Peyer's patch (tissue), 4 donors: Measurements from ENCODE around the gene CLTCL1. TPM values are rescaled to one million over a fixed set of nuclear protein-coding genes. Genes with fewer than 3 reads are reported as not detected.

Source experiments
- DNase-seq, 3 donors: peaks; one replicate each; pipeline ENCODE4 v3.0.0-alpha.2; 2017 to 2019
- H3K27ac ChIP-seq, 4 donors: fragments of 200-600 bp; sonication (generic); one replicate each; pipeline ENCODE4 v1.5.1; 2016 to 2019
- H3K27me3 ChIP-seq, 2 donors: fragments of 200-600 bp; sonication (generic); one replicate each; pipeline ENCODE4 v1.5.1; 2019
- H3K36me3 ChIP-seq, 3 donors: fragments of 200-600 bp; sonication (generic); one replicate each; pipeline ENCODE4 v1.5.1; 2016 to 2019
- H3K4me1 ChIP-seq, 4 donors: fragments of 200-600 bp; sonication (generic); one replicate each; pipeline ENCODE4 v1.5.1; 2016 to 2019
- H3K4me3 ChIP-seq, 4 donors: fragments of 200-600 bp; sonication (generic); 1 replicate in 3 of 4; 2 replicates in 1 of 4; pipeline ENCODE4 v1.5.1; 2016 to 2019; ENCODE audit warnings: mild to moderate bottlenecking in 1 of 4
- H3K9me3 ChIP-seq, 4 donors: fragments of 200-600 bp; sonication (generic); one replicate each; pipeline ENCODE4 v1.5.1; 2016 to 2019; ENCODE audit warnings: mild to moderate bottlenecking in 1 of 4
- CTCF ChIP-seq, 6 experiments: fragments of 450-650 bp in 4 of 6; fragments of 200-600 bp in 2 of 6; sonication (generic) in 1 of 6; IDR thresholded peaks; one replicate each; pipeline ENCODE4 v1.5.1; 2017 to 2019; ENCODE audit warnings: antibody characterized with exemption in 6 of 6, mild to moderate bottlenecking in 3 of 6, moderate library complexity in 1 of 6
- POLR2A ChIP-seq, 2 donors: fragments of 450-650 bp; IDR thresholded peaks; one replicate each; pipeline ENCODE4 v1.5.1; 2017; ENCODE audit warnings: antibody characterized with exemption in 2 of 2, mild to moderate bottlenecking in 2 of 2, moderate library complexity in 2 of 2
- total RNA-seq, 4 donors: library from RNA; depleted of rRNA; stranded (reverse); fragments of >200 nt; gene quantifications; one replicate each; pipeline ENCODE4 v1.1.0, GENCODE V29; 2016

CLTCL1 gene
- total RNA-seq, 4 donors from 2014 or later: 0.47 to 3.9 (median 3.0) TPM

DNA sequence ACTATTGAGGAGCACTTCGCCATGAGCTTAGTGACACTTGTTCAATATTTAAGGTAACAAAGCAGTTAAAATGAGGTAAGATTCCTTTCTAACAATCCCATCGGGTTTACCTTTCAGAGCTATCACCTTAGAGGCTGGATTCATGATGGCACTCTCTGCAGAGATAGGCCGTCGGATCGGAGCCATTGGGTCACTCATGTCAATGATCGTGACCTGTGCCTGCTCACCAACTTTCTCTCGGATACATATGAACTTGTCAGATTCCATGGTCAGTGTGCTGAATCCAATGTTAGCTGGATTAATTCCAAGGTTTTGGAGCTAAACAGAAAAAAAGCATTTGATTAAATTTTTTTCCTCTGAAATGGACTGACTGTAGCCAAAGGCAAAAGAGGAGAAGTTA lies 16.0 kb downstream of the CLTCL1 start:
- no peak for TF ChIP-seq CTCF (IDR thresholded peaks at IDR 0.05)
- TF ChIP-seq POLR2A (IDR thresholded peaks at IDR 0.05): no peak
- no peak for DNase-seq
- Histone ChIP-seq H3K4me3 (no peak overlapping the region), H3K27ac (no peak overlapping the region), H3K9me3 (no peaks in the 10 kb centered on the region), H3K27me3 (no peaks in the 10 kb centered on the region), H3K4me1 (no peaks in the 10 kb centered on the region), H3K36me3 (no peaks in the 10 kb centered on the region)

DNA sequence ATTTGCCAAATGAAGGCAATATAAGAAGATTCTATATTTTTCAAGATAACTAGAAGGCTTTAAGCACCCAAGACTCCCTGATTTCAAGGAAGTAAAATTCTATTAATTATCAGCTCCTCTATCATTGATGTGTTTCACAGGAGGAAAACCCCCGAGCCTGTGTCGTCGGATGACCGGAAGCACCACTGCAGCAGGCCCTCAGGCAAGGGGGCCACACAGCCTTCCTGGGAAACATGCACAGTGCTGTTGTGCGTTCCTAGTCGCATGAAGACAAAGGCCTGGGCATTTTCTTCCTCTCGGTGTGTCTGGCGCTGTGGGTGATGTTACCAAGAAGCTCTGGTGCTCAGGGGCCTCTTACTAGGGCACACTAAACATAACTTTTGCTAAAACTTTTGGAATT lies 16.4 kb downstream of the CLTCL1 start:
- no peak for DNase-seq
- Histone ChIP-seq H3K4me1 (no peaks in the 10 kb centered on the region), H3K27me3 (no peaks in the 10 kb centered on the region), H3K36me3 (no peaks in the 10 kb centered on the region), H3K9me3 (no peaks in the 10 kb centered on the region), H3K27ac (no peak overlapping the region), H3K4me3 (no peak overlapping the region)
- TF ChIP-seq POLR2A (IDR thresholded peaks at IDR 0.05): no peak
- TF ChIP-seq CTCF (IDR thresholded peaks at IDR 0.05): no peak

DNA sequence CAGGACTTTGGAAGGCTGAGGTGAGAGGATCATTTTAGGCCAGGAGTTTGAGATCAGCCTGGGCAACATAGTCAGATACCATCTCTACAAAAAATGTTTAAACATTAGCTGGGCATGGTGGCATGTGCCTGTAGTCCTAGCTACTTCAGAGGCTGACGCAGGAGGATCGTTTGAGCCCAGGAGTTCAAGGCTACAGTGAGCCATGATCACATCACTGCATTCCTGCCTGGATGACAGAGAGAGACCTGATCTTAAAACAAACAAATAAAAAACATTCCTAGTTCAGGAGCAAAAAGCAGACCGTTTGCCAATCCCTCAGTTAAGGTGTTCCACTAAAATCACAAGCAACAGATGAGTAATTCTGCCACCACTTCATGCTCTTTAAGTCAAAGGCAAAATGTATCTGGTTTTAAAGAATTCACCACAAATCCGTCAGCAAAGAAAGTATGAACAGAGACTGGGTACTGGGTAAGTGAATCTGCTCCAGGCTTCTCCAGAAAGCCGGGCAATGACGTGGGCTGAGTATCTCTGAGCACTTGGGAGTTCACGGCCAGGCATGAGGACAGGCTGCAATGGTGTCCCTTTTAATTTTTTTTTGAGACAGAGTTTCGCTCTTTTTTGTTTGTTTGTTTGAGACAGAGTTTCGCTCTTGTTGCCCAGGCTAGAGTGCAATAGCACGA lies 19.5 kb downstream of the CLTCL1 start:
- Histone ChIP-seq H3K36me3 (no peaks in the 10 kb centered on the region), H3K4me3 (no peak overlapping the region), H3K27me3 (no peaks in the 10 kb centered on the region), H3K4me1 (no peaks in the 10 kb centered on the region), H3K27ac (no peak overlapping the region), H3K9me3 (no peaks in the 10 kb centered on the region)
- TF ChIP-seq POLR2A (IDR thresholded peaks at IDR 0.05): no peak
- no peak for DNase-seq

DNA sequence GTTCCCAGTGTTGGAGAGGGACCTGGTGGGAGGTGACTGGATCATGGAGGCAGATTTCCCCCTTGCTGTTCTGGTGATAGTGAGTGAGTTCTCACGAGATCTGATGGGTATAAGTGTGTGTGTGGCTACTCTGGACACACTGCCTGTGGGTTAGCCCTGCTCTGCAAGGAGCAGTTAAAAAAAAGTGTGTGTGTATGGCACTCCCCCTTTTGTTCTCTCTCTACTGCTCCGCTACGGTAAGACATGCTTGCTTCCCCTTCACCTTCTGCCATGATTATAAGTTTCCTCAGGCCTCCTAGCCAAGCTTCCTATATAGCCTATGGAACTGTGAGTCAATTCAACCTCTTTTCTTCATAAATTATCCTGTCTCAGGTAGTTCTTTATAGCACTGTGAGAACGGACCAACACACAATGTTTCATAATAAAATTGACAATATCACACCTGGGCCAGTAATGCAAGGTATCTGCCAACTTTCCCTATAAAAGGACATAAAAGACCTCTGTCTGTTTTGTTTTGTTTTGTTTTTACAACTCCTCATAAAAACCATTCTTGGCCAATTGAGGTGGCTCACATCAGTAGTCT lies 20.2 kb downstream of the CLTCL1 start:
- no peaks in the 10 kb centered on the region for H3K4me1 ChIP-seq
- TF ChIP-seq CTCF (IDR thresholded peaks at IDR 0.05): no peak
- TF ChIP-seq POLR2A (IDR thresholded peaks at IDR 0.05): no peak
- no peaks in the 10 kb centered on the region for H3K9me3 ChIP-seq
- DNase-seq: no peak
- no peaks in the 10 kb centered on the region for H3K36me3 ChIP-seq
- H3K27me3 ChIP-seq: no peaks in the 10 kb centered on the region
- no peak overlapping the region for H3K27ac ChIP-seq
- no peak overlapping the region for H3K4me3 ChIP-seq

- Histone ChIP-seq H3K27ac (no peak overlapping the region), H3K27me3 (no peaks in the 10 kb centered on the region), H3K36me3 (no peaks in the 10 kb centered on the region), H3K9me3 (no peaks in the 10 kb centered on the region), H3K4me3 (no peak overlapping the region), H3K4me1 (no peaks in the 10 kb centered on the region)
- no peak for DNase-seq
- TF ChIP-seq CTCF (IDR thresholded peaks at IDR 0.05): no peak
- TF ChIP-seq POLR2A (IDR thresholded peaks at IDR 0.05): no peak
Measured at GRCh38 chr22:19270873-19271272, 20.6 kb downstream of the CLTCL1 start.

DNA sequence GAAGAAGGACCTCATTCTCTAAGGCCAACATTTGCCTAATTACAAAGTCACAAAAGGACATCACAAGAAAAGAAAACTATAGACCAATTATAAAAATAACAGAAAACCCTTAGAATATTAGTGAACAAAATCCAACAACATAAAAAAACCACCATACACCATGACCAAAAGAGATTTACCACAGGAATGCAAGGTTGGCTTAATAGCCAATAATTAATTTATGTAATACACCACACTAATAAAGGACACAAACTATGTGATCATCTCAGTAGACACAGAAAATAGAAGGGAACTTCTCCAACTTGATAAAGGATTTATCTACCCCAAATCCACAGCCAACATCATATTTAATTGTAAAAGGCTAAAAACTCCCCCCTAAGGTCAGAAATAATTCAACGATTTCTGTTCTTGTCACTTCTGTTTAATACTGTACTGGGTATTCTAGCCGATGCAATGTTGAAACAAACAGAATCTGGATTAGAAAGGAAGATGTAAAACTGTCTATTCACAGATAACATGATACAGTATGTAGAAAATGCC lies 24.9 kb downstream of the CLTCL1 start:
- DNase-seq: no peak
- TF ChIP-seq CTCF (IDR thresholded peaks at IDR 0.05) (no peak), POLR2A (IDR thresholded peaks at IDR 0.05) (no peak)

More for the DNA sequence above, 24.9 kb downstream of the CLTCL1 start:
- H3K4me1 ChIP-seq: no peaks in the 10 kb centered on the region
- H3K36me3 ChIP-seq: no peaks in the 10 kb centered on the region
- H3K4me3 ChIP-seq: no peak overlapping the region
- no peaks in the 10 kb centered on the region for H3K9me3 ChIP-seq
- H3K27me3 ChIP-seq: no peaks in the 10 kb centered on the region
- H3K27ac ChIP-seq: no peak overlapping the region
